GM12878 (cell line): ENCODE results near the gene LRRC23. TPM values are rescaled to one million over a fixed set of nuclear protein-coding genes. Genes with fewer than 3 reads are reported as not detected.
A peak's percentile ranks its signal among the peaks of the same experiment; 100 is the strongest.

Source experiments
- ATF7 ChIP-seq: fragments of 450-650 bp; IDR thresholded peaks from 2 replicates; pipeline ENCODE4 v1.6.1; 2016; ENCODE audit warnings: low read depth, mild to moderate bottlenecking
- BCL11A ChIP-seq: IDR thresholded peaks from 2 replicates; pipeline ENCODE4 v1.6.1; 2011; ENCODE audit warnings: low read depth, low read length
- BHLHE40 ChIP-seq, 2 experiments: fragments of 450-650 bp in 1 of 2; IDR thresholded peaks; 2 replicates each; pipeline ENCODE4 v1.6.1; 2011 to 2017; ENCODE audit warnings: low read depth in 2 of 2, borderline replicate concordance in 1 of 2, improper control_type of control experiment in 1 of 2, low read length in 1 of 2, mild to moderate bottlenecking in 1 of 2
- CHD1 ChIP-seq: IDR thresholded peaks from 2 replicates; pipeline ENCODE4 v1.6.1; 2012; ENCODE audit warnings: low read depth, low read length, improper control_type of control experiment
- EGR1 ChIP-seq, 2 experiments: IDR thresholded peaks; 1 replicate in 1 of 2; 2 replicates in 1 of 2; pipeline ENCODE4 v1.6.1; 2011 to 2012; ENCODE audit warnings: low read depth in 2 of 2, low read length in 2 of 2, borderline replicate concordance in 1 of 2, mild to moderate bottlenecking in 1 of 2, moderate library complexity in 1 of 2
- FOXM1 ChIP-seq: IDR thresholded peaks from 2 replicates; pipeline ENCODE4 v1.6.1; 2012; ENCODE audit warnings: low read depth, mild to moderate bottlenecking, inconsistent platforms, low read length, moderate library complexity
- IKZF2 ChIP-seq, 2 experiments: fragments of 450-650 bp; IDR thresholded peaks; 2 replicates each; pipeline ENCODE4 v1.6.1; 2017; ENCODE audit warnings: mild to moderate bottlenecking in 2 of 2, moderate library complexity in 2 of 2
- LARP7 ChIP-seq: fragments of 450-650 bp; IDR thresholded peaks from 2 replicates; pipeline ENCODE4 v1.6.1; 2017; ENCODE audit warnings: mild to moderate bottlenecking
- MTA2 ChIP-seq: fragments of 450-650 bp; IDR thresholded peaks from 2 replicates; pipeline ENCODE4 v1.6.1; 2016; ENCODE audit warnings: low read depth, mild to moderate bottlenecking, moderate library complexity
- NBN ChIP-seq: fragments of 450-650 bp; IDR thresholded peaks from 2 replicates; pipeline ENCODE4 v1.6.1; 2016
- NFIC ChIP-seq: IDR thresholded peaks from 2 replicates; pipeline ENCODE4 v1.6.1; 2012; ENCODE audit warnings: low read depth, mild to moderate bottlenecking, inconsistent platforms, low read length, moderate library complexity
- NR2C2 ChIP-seq: IDR thresholded peaks from 2 replicates; pipeline ENCODE4 v1.6.1; 2011; ENCODE audit warnings: borderline replicate concordance, low read depth; ENCODE audit not compliant: control insufficient read depth, insufficient read length
- POLR2AphosphoS5 ChIP-seq: IDR thresholded peaks from 2 replicates; pipeline ENCODE4 v1.6.1; 2011; ENCODE audit warnings: mild to moderate bottlenecking, low read length, inconsistent platforms
- RB1 ChIP-seq: fragments of 450-650 bp; formaldehyde crosslinking; IDR thresholded peaks from 2 replicates; pipeline ENCODE4 v1.6.1; 2017; ENCODE audit warnings: mild to moderate bottlenecking, borderline replicate concordance
- SMAD5 ChIP-seq: IDR thresholded peaks from 2 replicates; pipeline ENCODE4 v1.6.1; 2016; ENCODE audit warnings: antibody characterized with exemption, low read depth
- SUPT20H ChIP-seq: IDR thresholded peaks from 2 replicates; pipeline ENCODE4 v1.6.1; 2011; ENCODE audit warnings: low read depth, mild to moderate bottlenecking, low read length, moderate library complexity, borderline replicate concordance; ENCODE audit not compliant: control insufficient read depth
- TARDBP ChIP-seq: IDR thresholded peaks from 2 replicates; pipeline ENCODE4 v1.6.1; 2016; ENCODE audit warnings: borderline replicate concordance
- ZSCAN29 ChIP-seq: fragments of 450-650 bp; IDR thresholded peaks from 2 replicates; pipeline ENCODE4 v1.6.1; 2017; ENCODE audit warnings: mild to moderate bottlenecking, moderate library complexity
- polyA plus RNA-seq, 11 experiments: library from polyadenylated mRNA; depleted of rRNA in 4 of 11; unstranded in 6 of 11; stranded (reverse) in 5 of 11; fragments of >200 nt; fragmentation: Nextera tagmentation in 4 of 11; fragmentation: Illumina TruSeq in 1 of 11; extraction: Ambion mirVana in 4 of 11; extraction: Trizol in 1 of 11; gene quantifications; 1 replicate in 1 of 11; 2 replicates in 10 of 11; pipeline versions ENCODE4 v1.2.1 to v1.2.3, GENCODE V29; 2011 to 2016; ENCODE audit warnings: inconsistent platforms in 2 of 11, missing spikeins in 2 of 11, low read depth in 1 of 11
- total RNA-seq, 4 experiments: library from RNA; depleted of rRNA in 3 of 4; stranded (reverse); fragments of >200 nt in 3 of 4; fragmentation: Illumina TruSeq in 1 of 4; extraction: Trizol in 1 of 4; gene quantifications; 2 replicates each; pipeline versions ENCODE4 v1.2.1 to v1.2.3, GENCODE V29; 2013 to 2021
- TF ChIP-seq, protein P1 (sequence below): fragments of 450-650 bp; IDR thresholded peaks from 2 replicates; pipeline ENCODE4 v1.6.1; 2017; ENCODE audit warnings: antibody characterized with exemption, mild to moderate bottlenecking, moderate library complexity
- TF ChIP-seq, protein P2 (sequence below): fragments of 450-650 bp; formaldehyde crosslinking; IDR thresholded peaks from 2 replicates; pipeline ENCODE4 v1.4.0; 2020; ENCODE audit warnings: mild to moderate bottlenecking, moderate library complexity
- TF ChIP-seq, protein P3 (sequence below): IDR thresholded peaks from 2 replicates; pipeline ENCODE4 v1.6.1; 2012; ENCODE audit warnings: mild to moderate bottlenecking, low read depth, low read length

LRRC23 gene
- total and polyA plus RNA-seq, 10 of the 15 experiments (the other 5 are each of a cell fraction or from before 2014, with no cell fraction given) = 1.4 to 6.9 (median 3.4) TPM

DNA sequence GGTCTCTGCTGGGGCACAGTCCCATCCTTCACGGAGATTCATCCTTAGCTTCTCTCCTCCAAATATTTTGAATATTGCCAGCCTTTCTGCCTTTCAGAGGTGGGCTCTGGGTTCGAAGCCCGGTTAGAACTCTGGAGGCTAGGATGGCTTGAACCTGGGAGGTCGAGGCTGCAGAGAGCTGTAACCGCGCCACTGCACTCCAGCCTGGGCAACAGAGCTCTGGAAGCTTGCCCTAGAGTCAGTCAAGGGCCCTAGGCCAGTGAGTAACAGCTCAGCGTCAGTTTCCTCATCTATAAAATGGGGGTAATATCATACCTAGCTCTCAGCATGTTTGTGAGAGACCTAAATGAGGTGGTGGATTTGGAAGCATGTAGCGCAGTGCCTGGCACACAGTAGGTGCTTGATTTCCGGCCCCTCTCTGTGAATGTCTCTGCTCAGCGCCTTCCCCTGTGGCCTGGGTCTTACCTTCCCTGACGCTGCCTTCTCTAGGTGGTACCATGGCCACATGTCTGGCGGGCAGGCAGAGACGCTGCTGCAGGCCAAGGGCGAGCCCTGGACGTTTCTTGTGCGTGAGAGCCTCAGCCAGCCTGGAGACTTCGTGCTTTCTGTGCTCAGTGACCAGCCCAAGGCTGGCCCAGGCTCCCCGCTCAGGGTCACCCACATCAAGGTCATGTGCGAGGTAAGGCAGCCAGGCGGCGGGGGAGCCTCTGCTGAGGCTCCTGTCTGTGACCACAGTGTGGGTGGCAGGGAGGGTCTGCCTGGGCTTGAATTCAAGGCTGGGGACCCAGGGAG, 49.9 kb downstream of the LRRC23 start (continued):
- no peak for TF ChIP-seq MTA2
- TF ChIP-seq, protein P1, sequence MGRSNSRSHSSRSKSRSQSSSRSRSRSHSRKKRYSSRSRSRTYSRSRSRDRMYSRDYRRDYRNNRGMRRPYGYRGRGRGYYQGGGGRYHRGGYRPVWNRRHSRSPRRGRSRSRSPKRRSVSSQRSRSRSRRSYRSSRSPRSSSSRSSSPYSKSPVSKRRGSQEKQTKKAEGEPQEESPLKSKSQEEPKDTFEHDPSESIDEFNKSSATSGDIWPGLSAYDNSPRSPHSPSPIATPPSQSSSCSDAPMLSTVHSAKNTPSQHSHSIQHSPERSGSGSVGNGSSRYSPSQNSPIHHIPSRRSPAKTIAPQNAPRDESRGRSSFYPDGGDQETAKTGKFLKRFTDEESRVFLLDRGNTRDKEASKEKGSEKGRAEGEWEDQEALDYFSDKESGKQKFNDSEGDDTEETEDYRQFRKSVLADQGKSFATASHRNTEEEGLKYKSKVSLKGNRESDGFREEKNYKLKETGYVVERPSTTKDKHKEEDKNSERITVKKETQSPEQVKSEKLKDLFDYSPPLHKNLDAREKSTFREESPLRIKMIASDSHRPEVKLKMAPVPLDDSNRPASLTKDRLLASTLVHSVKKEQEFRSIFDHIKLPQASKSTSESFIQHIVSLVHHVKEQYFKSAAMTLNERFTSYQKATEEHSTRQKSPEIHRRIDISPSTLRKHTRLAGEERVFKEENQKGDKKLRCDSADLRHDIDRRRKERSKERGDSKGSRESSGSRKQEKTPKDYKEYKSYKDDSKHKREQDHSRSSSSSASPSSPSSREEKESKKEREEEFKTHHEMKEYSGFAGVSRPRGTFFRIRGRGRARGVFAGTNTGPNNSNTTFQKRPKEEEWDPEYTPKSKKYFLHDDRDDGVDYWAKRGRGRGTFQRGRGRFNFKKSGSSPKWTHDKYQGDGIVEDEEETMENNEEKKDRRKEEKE = no peak
- no peak for TF ChIP-seq IKZF2 (IDR thresholded peaks at IDR 0.05)
- no peak for TF ChIP-seq TARDBP
- no peak for TF ChIP-seq RB1
- TF ChIP-seq, protein P2, sequence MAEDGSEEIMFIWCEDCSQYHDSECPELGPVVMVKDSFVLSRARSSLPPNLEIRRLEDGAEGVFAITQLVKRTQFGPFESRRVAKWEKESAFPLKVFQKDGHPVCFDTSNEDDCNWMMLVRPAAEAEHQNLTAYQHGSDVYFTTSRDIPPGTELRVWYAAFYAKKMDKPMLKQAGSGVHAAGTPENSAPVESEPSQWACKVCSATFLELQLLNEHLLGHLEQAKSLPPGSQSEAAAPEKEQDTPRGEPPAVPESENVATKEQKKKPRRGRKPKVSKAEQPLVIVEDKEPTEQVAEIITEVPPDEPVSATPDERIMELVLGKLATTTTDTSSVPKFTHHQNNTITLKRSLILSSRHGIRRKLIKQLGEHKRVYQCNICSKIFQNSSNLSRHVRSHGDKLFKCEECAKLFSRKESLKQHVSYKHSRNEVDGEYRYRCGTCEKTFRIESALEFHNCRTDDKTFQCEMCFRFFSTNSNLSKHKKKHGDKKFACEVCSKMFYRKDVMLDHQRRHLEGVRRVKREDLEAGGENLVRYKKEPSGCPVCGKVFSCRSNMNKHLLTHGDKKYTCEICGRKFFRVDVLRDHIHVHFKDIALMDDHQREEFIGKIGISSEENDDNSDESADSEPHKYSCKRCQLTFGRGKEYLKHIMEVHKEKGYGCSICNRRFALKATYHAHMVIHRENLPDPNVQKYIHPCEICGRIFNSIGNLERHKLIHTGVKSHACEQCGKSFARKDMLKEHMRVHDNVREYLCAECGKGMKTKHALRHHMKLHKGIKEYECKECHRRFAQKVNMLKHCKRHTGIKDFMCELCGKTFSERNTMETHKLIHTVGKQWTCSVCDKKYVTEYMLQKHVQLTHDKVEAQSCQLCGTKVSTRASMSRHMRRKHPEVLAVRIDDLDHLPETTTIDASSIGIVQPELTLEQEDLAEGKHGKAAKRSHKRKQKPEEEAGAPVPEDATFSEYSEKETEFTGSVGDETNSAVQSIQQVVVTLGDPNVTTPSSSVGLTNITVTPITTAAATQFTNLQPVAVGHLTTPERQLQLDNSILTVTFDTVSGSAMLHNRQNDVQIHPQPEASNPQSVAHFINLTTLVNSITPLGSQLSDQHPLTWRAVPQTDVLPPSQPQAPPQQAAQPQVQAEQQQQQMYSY (CRISPR knock-in tag) = no peak
- TF ChIP-seq NR2C2 = no peak
- TF ChIP-seq NBN = no peak
- TF ChIP-seq CHD1 = no peak
- 0 out of 2 replicates have a peak, but pooled peaks have one; percentile 24 for TF ChIP-seq SMAD5
- TF ChIP-seq FOXM1 = no peak
- TF ChIP-seq, protein P3, sequence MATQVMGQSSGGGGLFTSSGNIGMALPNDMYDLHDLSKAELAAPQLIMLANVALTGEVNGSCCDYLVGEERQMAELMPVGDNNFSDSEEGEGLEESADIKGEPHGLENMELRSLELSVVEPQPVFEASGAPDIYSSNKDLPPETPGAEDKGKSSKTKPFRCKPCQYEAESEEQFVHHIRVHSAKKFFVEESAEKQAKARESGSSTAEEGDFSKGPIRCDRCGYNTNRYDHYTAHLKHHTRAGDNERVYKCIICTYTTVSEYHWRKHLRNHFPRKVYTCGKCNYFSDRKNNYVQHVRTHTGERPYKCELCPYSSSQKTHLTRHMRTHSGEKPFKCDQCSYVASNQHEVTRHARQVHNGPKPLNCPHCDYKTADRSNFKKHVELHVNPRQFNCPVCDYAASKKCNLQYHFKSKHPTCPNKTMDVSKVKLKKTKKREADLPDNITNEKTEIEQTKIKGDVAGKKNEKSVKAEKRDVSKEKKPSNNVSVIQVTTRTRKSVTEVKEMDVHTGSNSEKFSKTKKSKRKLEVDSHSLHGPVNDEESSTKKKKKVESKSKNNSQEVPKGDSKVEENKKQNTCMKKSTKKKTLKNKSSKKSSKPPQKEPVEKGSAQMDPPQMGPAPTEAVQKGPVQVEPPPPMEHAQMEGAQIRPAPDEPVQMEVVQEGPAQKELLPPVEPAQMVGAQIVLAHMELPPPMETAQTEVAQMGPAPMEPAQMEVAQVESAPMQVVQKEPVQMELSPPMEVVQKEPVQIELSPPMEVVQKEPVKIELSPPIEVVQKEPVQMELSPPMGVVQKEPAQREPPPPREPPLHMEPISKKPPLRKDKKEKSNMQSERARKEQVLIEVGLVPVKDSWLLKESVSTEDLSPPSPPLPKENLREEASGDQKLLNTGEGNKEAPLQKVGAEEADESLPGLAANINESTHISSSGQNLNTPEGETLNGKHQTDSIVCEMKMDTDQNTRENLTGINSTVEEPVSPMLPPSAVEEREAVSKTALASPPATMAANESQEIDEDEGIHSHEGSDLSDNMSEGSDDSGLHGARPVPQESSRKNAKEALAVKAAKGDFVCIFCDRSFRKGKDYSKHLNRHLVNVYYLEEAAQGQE = no peak
- no peak for TF ChIP-seq ZSCAN29
- TF ChIP-seq BHLHE40 (IDR thresholded peaks at IDR 0.05; ENCODE audit: borderline replicate concordance in 1 of 2, low read depth in 2 of 2, low read length in 1 of 2) = peak in 1 of 2 experiments; percentile 40; a peak in 1 of 4 replicates
- no peak for TF ChIP-seq SUPT20H
- TF ChIP-seq NFIC = no peak
- TF ChIP-seq ATF7 = peak; percentile 5; the same call in 1 of the 2 replicates
- 0 out of 2 replicates have a peak, but pooled peaks have one; percentile 9 for TF ChIP-seq BCL11A
- TF ChIP-seq POLR2AphosphoS5 = 0 out of 2 replicates have a peak, but pooled peaks have one; percentile 3
- TF ChIP-seq EGR1 (IDR thresholded peaks at IDR 0.05; ENCODE audit: borderline replicate concordance in 1 of 2, low read depth in 2 of 2, low read length in 2 of 2) = no peak
- no peak for TF ChIP-seq LARP7
